ENCODE results near the gene CSNK1G1.
A peak's percentile ranks its signal among the peaks of the same experiment; 100 is the strongest.

The CSNK1G1 gene

GRCh38 chr15:64164436-64164835 lies 191.5 kb downstream of the CSNK1G1 start:
- no peak overlapping the region for H3K27ac ChIP-seq (ENCODE audit: low read length)
- H4K20me1 ChIP-seq (ENCODE audit: insufficient read depth, low read length), result peaks cover 5% of the 10 kb centered on the region; the same call in 1 of the 2 replicates
- no peak overlapping the region for H3K9ac ChIP-seq (ENCODE audit: low read length)

GRCh38 chr15:64163659-64164362 lies 192.2 kb downstream of the CSNK1G1 start:
- H2AFZ ChIP-seq (ENCODE audit: low read length), result peak overlapping the region; percentile 98
- no peaks in the 10 kb centered on the region for H3K9me3 ChIP-seq (replicated peaks; ENCODE audit: insufficient read depth, low read length)
- TF ChIP-seq EZH2phosphoT487 (IDR thresholded peaks at IDR 0.05; ENCODE audit: low read length), result no peak
- TF ChIP-seq EZH2 (optimal IDR thresholded peaks at IDR 0.05; ENCODE audit: low read depth, low read length), result no peak
- no peak for TF ChIP-seq CTCF (IDR thresholded peaks at IDR 0.05; ENCODE audit: low read length)
- H3K4me1 ChIP-seq (ENCODE audit: low read length), result peaks cover 25% of the 10 kb centered on the region
- no peaks in the 10 kb centered on the region for H3K9me2 ChIP-seq (replicated peaks; ENCODE audit: insufficient read depth, low read length)
- peaks cover 9% of the 10 kb centered on the region; the same call in 1 of the 2 replicates for H3K36me3 ChIP-seq (replicated peaks; ENCODE audit: insufficient read depth, low read length)
- no peak for DNase-seq
- H3K4me3 ChIP-seq (ENCODE audit: low read length), result peak overlapping the region; percentile 57
- H3K4me2 ChIP-seq (ENCODE audit: low read depth, low read length), result peak overlapping the region; percentile 81
- H4K20me1 ChIP-seq (ENCODE audit: insufficient read depth, low read length), result peaks cover 7% of the 10 kb centered on the region; the same call in 1 of the 2 replicates
- no peaks in the 10 kb centered on the region for H3K27me3 ChIP-seq (replicated peaks; ENCODE audit: insufficient read depth, low read length)
- peaks cover 19% of the 10 kb centered on the region; the same call in 1 of the 2 replicates for H3F3A ChIP-seq (ENCODE audit: insufficient read depth, low read length)
- H3K27ac ChIP-seq (ENCODE audit: low read length), result peak overlapping the region; percentile 78
- peaks cover 40% of the 10 kb centered on the region for H3K79me2 ChIP-seq (ENCODE audit: low read length)
- H3K9ac ChIP-seq (ENCODE audit: low read length), result peak overlapping the region; percentile 63

More at GRCh38 chr15:64164436-64164835, 191.5 kb downstream of the CSNK1G1 start:
- Histone ChIP-seq H3K9me3 (replicated peaks; ENCODE audit: insufficient read depth, low read length) (no peaks in the 10 kb centered on the region), H3F3A (ENCODE audit: insufficient read depth, low read length) (peaks cover 15% of the 10 kb centered on the region; the same call in 1 of the 2 replicates), H3K27me3 (replicated peaks; ENCODE audit: insufficient read depth, low read length) (no peaks in the 10 kb centered on the region), H3K4me3 (ENCODE audit: low read length) (no peak overlapping the region), H3K4me2 (ENCODE audit: low read depth, low read length) (no peak overlapping the region), H3K4me1 (ENCODE audit: low read length) (peaks cover 25% of the 10 kb centered on the region), H3K9me2 (replicated peaks; ENCODE audit: insufficient read depth, low read length) (no peaks in the 10 kb centered on the region), H3K36me3 (replicated peaks; ENCODE audit: insufficient read depth, low read length) (peaks cover 9% of the 10 kb centered on the region; the same call in 1 of the 2 replicates), H3K79me2 (ENCODE audit: low read length) (peaks cover 34% of the 10 kb centered on the region), H2AFZ (ENCODE audit: low read length) (peak overlapping the region; percentile 98; the same call in 1 of the 2 replicates)
- no peak for TF ChIP-seq EZH2phosphoT487 (IDR thresholded peaks at IDR 0.05; ENCODE audit: low read length)
- no peak for TF ChIP-seq CTCF (IDR thresholded peaks at IDR 0.05; ENCODE audit: low read length)
- TF ChIP-seq EZH2 (optimal IDR thresholded peaks at IDR 0.05; ENCODE audit: low read depth, low read length), result no peak
- DNase-seq, result no peak

- H3K9me2 ChIP-seq (replicated peaks; ENCODE audit: insufficient read depth, low read length), result no peaks in the 10 kb centered on the region
- peak; percentile 98 for DNase-seq
- H3F3A ChIP-seq (ENCODE audit: insufficient read depth, low read length), result peaks cover 26% of the 10 kb centered on the region
- peaks cover 25% of the 10 kb centered on the region for H3K4me1 ChIP-seq (ENCODE audit: low read length)
- H3K9me3 ChIP-seq (replicated peaks; ENCODE audit: insufficient read depth, low read length), result no peaks in the 10 kb centered on the region
- H3K79me2 ChIP-seq (ENCODE audit: low read length), result peaks cover 47% of the 10 kb centered on the region
- H3K36me3 ChIP-seq (replicated peaks; ENCODE audit: insufficient read depth, low read length), result peaks cover 13% of the 10 kb centered on the region
- TF ChIP-seq CTCF (IDR thresholded peaks at IDR 0.05; ENCODE audit: low read length) (peak; percentile 49), EZH2phosphoT487 (IDR thresholded peaks at IDR 0.05; ENCODE audit: low read length) (no peak)
- H3K9ac ChIP-seq (ENCODE audit: low read length), result peak within 1 kb of the TSS; percentile 86
- peak within 1 kb of the TSS; percentile 83 for H3K4me2 ChIP-seq (ENCODE audit: low read depth, low read length)
- H4K20me1 ChIP-seq (ENCODE audit: insufficient read depth, low read length), result peaks cover 9% of the 10 kb centered on the region
- H3K4me3 ChIP-seq (ENCODE audit: low read length), result peak within 1 kb of the TSS; percentile 75
- H2AFZ ChIP-seq (ENCODE audit: low read length), result peak within 1 kb of the TSS; percentile 98
- H3K27me3 ChIP-seq (replicated peaks; ENCODE audit: insufficient read depth, low read length), result no peaks in the 10 kb centered on the region
- peak within 1 kb of the TSS; percentile 78 for H3K27ac ChIP-seq (ENCODE audit: low read length)
Observed at GRCh38 chr15:64162869-64163658, 192.9 kb downstream of the CSNK1G1 start, which contains the start of gene PPIB. PPIB (minus strand) TSS chr15:64163022; CDS start chr15:64162986, 36 bp downstream.
